Activated CD4-positive, alpha-beta T cell treated with anti-CD3 and anti-CD28 coated beads, Interleukin-2, amount 50 U/mL, for 24 hours (primary cell): ENCODE measurements around the gene LY6G5B.
"Not testable (repeated sequence)": the region's sequence is repeated elsewhere in the genome, so short reads cannot be mapped to it uniquely, and the experiment has no call there.

Experiments
- DNase-seq, 2 donors: peaks; one replicate each; pipeline ENCODE4 v3.0.0-alpha.2; 2020; ENCODE audit warnings: low read depth in 1 of 2, low spot score in 1 of 2

Gene LY6G5B

DNA sequence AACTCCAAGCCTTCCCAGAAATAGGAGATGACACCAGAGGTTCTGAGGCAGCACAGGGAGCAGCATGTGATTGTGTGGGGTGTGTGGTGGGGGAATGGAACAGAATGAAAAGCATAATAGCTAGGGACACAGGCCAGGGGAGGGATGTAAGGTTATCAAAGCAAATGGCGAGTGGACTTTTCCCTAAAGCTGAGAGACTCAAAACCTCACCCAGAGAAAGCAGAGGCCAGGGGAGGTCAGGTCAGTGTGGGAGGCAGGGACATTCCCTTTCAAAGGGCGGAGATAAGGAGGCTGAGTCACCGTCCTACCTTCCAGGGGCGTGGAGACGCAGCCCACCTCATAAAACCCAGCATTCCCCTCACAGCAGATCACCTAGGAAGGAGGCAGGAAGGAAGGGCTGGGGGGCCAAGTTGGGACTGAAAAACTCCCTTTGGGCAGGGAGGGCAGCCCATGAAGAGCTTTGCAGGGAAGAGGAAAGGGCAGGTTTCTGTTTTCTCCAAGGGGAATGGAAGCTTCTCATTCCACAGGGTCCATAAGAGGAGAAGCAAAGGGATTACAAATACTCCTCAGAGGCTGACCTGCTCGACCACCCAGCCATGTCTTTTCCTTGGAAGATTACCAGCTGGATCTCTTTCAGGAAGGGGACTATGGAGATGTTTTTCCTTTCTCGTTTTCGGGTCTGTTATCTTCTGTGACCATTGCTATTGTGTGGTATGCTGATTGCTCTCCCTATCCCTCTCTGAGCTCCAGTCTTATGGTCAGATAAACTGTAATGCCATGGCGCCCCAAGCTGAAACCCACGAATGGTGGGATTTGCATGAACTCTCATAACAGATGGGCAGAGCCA is 20.7 kb downstream of the LY6G5B start:
- DNase-seq: no peak

GRCh38 chr6:31691078-31691463 is 21.3 kb downstream of the LY6G5B start:
- no peak for DNase-seq

DNA sequence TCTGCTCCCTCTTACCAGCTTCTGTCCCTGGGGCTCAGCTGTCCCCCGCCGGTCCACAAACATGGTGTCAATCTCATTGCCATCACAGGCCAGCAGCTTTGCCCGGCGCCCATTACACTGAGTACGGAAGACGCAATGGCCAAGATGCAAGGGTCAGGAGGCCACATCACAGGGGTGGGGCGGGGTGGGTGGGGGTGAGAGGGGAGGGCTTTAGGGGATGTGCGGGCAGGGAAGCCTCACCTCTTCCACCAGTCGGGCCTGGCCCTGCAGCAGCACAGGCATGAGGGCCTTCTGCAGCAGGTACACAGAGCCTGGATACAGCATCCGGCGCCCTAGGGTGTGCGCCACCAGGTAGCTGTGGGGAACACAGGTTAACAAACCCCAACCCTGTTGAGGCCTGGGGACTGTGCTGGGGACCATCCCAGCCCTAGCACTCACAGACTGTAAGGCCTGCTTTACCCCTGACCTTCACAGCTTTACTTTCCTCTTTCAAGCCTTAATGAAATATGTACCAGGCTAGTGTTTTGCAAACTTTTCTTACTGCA is 21.9 kb downstream of the LY6G5B start:
- DNase-seq: no peak

GRCh38 chr6:31692353-31692752 is 22.6 kb downstream of the LY6G5B start:
- DNase-seq: no peak

GRCh38 chr6:31692886-31693285 is 23.1 kb downstream of the LY6G5B start:
- DNase-seq: no peak

DNA sequence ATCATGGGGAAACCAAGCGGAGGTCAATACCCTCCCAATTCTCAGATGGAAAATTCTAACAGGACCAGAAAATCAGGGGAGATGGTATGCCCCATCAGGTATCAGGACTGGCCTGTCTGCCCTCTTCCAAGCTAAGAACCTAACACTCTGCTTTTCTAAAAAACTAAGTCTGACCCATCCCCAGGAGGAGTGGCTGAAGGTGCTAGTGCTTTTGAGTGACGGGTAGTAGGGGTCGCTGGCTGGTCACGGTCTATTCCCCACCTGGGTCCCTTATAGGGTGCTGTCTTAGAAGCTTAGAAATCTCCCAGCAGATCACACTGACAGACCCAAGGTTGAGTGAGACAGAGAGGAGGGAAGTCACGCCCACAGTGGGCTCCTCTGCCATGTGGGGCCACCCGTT is 23.8 kb downstream of the LY6G5B start:
- DNase-seq: no peak

GRCh38 chr6:31697555-31697954 is 27.8 kb downstream of the LY6G5B start:
- no peak for DNase-seq

GRCh38 chr6:31700740-31701401 is 31.1 kb downstream of the LY6G5B start:
- no peak for DNase-seq

DNA sequence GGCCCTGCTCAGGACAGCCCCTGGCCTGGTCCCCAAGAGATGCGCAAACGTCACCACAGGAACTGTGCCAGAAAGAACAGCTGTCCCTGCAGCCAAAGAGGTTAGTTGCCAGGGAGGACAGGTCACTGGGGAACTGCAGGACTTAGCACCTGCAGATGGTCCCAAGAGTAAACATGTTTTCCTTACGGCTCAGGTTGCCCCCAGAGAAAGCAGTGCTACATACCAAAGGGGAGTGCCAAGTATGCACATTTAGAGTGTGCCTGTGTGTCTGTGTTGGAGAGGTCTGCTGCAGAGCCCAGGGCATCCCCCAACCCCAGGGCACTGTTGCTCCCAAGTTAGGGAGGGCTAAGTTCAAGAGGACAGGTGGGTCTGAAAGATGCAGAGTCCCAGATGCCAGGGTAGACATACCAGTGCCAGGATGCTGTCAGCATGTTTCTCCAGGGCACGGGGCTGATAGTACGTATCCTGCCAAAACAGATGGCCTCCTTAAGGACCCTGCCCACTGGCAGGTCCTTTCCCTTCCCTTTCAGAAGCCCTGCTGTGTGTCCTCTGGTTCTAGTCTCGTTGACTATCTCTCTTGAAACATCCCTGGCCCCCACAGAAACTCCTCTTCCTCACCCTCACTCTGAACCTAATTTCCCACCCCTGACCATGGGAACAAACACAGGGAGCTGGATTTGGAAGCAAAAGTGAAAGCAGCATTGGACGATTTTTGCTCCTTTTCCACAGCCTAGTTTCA is 32.1 kb downstream of the LY6G5B start:
- DNase-seq: no peak

GRCh38 chr6:31702405-31702818 is 32.6 kb downstream of the LY6G5B start:
- no peak for DNase-seq

- peak; percentile 91 to 95 for DNase-seq
Observed at GRCh38 chr6:31702819-31703716, 33.3 kb downstream of the LY6G5B start, which contains the start of gene ABHD16A. Gene ABHD16A, minus strand, starts transcription at chr6:31703324. Its CDS starts 43 bp downstream, at chr6:31703281.

DNA sequence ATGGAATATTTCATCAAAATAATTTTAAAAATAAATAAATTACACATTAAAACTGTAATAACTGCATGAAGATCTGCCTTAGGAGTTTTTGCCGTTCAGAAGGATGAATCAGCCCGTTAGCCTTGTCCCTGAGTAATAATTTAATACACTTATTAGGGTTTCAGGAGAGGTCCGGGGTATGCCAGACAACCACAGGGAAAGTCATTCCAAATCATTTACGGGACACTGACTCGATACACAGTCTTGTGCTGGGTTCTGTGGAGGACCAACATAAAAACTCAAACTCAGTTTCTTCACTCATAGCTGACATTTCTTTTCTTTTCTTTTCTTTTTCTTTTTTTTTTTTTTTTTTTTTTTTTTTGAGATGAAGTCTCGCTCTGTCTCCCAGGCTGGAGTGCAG is 36.2 kb downstream of the LY6G5B start:
- DNase-seq: no peak

DNA sequence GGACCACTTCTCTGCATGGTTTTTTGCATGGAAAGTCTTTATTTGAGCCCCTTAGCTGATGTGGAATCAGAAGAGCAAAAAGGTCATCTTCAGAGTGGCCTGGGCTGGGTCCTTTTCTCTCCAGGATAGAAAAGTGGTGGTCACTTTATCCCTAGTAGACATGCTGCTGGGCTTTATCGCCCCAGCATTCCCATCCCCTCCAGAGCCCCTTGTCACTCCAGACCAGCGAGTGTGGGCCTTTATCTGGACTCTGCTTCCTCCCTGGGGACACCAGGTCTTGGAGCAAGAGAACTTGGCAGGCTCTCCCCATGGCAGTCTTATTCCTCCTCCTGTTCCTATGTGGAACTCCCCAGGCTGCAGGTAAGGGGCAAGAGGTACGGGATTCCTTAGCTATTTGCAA is 36.8 kb downstream of the LY6G5B start, which contains the start of gene LY6G6F:
Gene LY6G6F, plus strand, starts transcription at position 268 of the 400 bp plus-strand sequence. Its CDS starts 41 bp downstream, at position 309.
- DNase-seq: no peak

GRCh38 chr6:31707701-31708100 is 37.9 kb downstream of the LY6G5B start:
- DNase-seq: no peak

- DNase-seq: no peak
Observed at GRCh38 chr6:31708224-31708623, 38.4 kb downstream of the LY6G5B start.

DNA sequence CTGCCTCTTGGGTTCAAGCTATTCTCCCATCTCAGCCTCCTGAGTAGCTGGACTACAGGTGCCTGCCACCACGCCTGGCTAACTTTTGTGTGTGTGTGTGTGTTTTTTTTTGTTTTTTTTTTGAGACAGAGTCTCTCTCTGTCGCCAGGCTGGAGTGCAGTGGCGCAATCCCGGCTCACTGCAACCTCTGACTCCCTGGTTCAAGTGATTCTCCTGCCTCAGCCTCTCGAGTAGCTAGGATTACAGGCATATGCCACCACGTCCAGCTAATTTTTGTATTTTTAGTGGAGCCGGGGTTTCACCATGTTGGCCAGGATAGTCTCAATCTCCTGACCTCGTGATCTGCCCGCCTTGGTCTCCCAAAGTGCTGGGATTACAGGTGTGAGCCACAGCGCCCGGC is 39.4 kb downstream of the LY6G5B start:
- DNase-seq: not testable (repeated sequence)

DNA sequence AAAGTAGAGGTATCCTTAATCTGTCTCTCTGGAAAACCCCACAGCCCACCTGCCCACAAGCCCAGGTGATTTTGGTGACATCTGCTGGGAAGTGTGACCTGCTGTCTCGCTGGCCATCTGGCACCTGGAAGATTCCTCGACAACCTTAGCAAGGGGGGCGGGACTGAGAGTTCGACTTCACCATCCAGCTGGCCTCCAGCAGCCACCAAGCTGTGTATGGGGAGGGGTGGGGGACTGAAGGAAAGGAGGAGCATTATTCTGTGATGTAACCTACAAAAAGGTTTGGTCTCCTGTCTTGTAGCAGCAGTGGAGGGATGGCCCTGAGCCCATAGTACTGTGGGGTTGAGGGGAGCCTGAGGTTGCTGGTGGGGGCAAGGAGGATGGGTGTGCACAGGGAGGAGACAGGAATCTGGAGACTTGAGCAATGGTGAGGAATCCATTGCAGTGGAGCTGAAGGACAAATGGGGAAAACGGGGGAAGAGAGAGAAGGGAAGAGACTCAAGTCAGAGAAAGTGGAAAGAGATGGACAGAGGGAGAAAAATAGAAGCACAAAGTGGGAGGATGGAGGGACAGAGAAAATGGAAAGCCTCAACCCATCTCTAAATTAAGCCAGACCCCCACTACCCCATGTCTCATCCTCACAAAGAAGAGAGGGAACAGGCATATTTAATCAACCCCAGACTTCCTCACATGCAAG is 40.9 kb downstream of the LY6G5B start:
- no peak for DNase-seq

- DNase-seq: no peak
Observed at GRCh38 chr6:31711233-31711632, 41.5 kb downstream of the LY6G5B start.

DNA sequence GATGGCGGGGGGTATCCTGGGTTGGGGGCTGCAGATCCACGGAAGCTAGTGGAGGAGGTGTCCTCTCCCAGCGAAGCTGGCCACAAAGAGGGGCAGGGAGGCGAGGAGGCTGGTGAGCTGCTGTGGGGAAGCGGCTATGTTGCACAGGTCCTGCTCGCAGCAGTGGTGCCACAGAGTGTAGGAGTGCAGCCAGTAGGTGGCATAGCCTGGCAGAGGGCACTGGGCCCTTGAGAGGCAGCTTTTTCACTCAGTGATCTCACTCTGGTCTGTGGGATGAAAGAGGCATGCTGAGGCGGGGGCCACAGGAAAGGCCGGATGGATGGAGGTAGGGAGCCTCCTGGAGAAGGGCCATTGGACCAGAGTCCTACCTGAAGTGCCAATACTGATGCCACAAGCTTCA is 42.5 kb downstream of the LY6G5B start:
- DNase-seq: no peak

DNA sequence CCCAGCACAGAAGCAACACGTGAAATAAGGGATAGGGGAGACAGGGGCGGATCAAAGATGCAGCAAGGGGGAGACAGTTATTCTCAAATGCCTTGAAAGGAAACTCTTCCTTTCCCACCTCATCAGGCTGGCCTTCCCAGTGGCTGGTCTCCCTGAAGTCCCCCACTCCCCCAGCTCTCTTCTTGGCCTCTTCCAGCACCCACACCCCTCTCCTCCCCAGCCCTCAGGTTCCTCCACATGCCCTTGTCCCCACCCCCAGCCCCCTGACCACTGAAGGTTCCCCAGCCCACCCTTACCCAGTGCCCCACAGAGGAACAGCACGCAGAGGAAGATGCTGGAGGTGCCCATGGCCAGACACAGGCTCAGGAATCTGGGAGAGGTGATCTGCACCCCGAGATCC is 43.7 kb downstream of the LY6G5B start:
- no peak for DNase-seq
